GM18868 (cell line): Measurements from ENCODE around the gene CGB5.
"Not testable (repeated sequence)": the region's sequence is repeated elsewhere in the genome, so short reads cannot be mapped to it uniquely, and the experiment has no call there.

Experiments
- ATAC-seq: cut with Tn5 transposase; IDR thresholded peaks from one replicate; pipeline ENCODE4 v1.9.1; 2021; ENCODE audit warnings: mild to moderate bottlenecking, moderate library complexity; ENCODE audit not compliant: unreplicated experiment

Gene CGB5

GRCh38 chr19:49020931-49021895 is 22.4 kb upstream of the CGB5 start:
- ATAC-seq: no peak

GRCh38 chr19:49022116-49022515 is 21.5 kb upstream of the CGB5 start:
- no peak for ATAC-seq

GRCh38 chr19:49024233-49024632 is 19.4 kb upstream of the CGB5 start, which contains the start of gene CGB3:
TSS of gene CGB3 (minus strand) at chr19:49024333. CDS start at chr19:49023971, 362 bp downstream.
- not testable (repeated sequence) for ATAC-seq

DNA sequence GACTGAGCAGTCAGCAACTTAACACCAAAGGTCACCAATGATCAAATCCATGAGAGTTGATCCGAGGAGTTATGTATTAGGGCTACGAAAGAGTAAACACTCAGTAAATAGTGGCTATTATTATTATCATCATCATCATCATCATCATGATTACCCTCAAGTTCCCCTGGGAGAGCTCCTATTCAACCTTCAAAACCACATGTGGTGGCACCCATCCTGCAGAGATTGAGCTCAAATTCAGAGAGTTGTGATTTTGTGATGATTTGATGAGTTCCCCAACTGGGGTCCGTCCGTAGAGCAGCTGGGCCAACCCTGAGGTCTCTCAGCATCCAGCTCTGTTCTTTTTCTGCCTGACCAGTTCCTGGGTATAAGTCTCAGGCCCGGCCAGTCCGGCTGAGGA is 18.6 kb upstream of the CGB5 start:
- not testable (repeated sequence) for ATAC-seq

DNA sequence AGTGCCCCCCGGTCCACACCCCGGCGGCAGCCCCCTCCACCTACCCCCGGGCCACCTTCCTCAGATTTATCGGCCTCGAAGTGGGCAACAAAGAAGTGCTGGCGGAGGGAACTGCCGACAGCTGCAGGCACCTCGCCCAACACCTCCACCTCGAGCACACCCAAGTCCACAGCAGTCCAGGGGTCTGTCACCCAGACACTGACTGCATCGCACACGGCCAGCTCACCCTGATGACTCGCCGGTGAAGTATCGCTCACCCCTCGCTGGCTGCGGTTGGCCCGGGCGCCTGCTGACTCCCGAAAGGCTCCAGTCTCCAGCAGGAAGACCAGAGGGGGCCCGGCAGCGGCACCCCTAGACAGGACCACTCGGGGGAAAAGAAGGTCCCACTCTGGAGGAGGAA is 18.0 kb upstream of the CGB5 start:
- not testable (repeated sequence) for ATAC-seq

DNA sequence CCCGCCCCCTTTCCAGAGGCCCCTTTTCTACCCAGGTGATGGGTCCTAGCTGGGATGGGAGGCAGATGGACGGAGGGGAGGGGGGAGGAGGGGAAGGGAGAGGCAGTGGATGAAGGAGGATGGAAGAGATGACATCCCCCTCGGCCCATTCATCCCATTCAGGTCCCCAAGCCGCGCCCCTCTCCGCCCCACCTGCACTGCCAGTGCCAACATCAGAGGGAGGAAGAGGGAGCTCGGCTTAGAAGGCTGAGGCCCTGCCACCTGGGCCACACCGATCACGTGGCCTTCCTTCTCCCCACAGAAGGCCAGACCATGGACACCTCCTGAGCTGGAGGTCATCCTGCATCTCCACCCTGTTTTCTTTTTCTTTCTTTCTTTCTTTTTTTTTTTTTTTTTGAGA is 15.0 kb upstream of the CGB5 start:
- not testable (repeated sequence) for ATAC-seq

DNA sequence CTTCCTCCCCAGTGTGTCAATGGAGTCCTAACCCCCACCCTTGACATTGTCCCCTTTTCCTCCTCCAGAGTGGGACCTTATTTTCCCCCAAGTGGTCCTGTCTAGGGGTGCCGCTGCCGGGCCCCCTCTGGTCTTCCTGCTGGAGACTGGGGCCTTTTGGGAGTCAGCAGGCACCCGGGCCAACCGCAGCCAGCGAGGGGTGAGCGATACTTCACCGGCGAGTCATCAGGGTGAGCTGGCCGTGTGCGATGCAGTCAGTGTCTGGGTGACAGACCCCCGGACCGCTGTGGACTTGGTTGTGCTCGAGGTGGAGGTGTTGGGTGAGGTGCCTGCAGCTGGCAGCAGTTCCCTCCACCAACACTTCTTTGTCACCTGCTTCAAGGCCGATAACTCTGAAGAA is 13.9 kb upstream of the CGB5 start:
- ATAC-seq: not testable (repeated sequence)

DNA sequence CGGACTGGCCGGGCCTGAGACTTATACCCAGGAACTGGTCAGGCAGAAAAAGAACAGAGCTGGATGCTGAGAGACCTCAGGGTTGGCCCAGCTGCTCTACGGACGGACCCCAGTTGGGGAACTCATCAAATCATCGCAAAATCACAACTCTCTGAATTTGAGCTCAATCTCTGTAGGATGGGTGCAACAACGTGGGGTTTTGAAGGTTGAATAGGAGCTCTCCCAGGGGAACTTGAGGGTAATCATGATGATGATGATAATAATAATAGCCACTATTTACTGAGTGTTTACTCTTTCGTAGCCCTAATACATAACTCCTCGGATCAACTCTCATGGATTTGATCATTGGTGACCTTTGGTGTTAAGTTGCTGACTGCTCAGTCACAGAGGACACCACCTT is 13.3 kb upstream of the CGB5 start:
- not testable (repeated sequence) for ATAC-seq

DNA sequence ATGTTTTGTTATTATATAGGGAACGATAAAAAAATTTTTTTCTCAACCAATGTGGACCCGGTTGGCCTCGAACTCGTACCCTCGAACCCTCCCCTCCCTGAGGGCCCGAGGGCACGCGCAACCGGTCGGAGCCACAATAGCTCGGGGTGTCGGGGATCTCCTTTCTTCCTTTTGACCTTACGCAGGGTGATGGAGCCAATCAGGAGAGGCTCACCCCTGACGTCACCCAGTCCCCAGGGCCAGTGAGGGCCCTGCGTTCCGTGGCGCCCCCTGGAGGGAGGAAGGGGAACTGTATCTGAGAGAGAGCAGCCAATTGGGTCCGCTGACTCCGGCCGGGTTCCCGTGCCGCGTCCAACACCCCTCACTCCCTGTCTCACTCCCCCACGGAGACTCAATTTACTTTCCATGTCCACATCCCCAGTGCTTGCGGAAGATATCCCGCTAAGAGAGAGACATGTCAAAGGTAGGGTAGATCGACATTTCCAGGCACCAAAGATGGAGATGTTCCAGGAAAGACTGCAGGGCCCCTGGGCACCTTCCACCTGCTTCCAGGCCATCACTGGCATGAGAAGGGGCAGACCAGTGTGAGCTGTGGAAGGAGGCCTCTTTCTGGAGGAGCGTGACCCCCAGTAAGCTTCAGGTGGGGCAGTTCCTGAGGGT is 11.9 kb upstream of the CGB5 start, which contains the start of gene CGB2:
Gene CGB2, plus strand, starts transcription at position 249 of the 660 bp plus-strand sequence. Its CDS starts 206 bp downstream, at position 455.
- not testable (repeated sequence) for ATAC-seq

DNA sequence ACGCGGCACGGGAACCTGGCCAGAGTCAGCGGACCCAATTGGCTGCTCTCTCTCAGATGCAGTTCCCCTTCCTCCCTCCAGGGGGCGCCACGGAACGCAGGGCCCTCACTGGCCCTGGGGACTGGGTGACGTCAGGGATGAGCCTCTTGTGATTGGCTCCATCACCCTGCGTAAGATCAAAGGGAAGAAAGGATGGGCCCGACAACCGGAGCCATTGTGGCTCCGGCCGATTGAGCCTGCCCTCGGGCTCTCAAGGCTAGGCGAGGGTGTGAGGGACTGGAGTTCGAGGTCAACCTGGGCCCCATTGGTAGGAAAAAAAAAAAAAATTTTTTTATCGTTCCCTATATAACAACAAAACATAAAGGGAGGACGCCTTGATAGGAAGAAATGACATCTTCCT is 6.8 kb upstream of the CGB5 start, which contains the start of gene CGB1:
Gene CGB1, minus strand, starts transcription at position 81 of the 400 bp plus-strand sequence. CDS start 184 bp downstream, outside the sequence.
- ATAC-seq: not testable (repeated sequence)

GRCh38 chr19:49038111-49038510 is 5.5 kb upstream of the CGB5 start:
- not testable (repeated sequence) for ATAC-seq

GRCh38 chr19:49038557-49039276 is 4.9 kb upstream of the CGB5 start:
- ATAC-seq: not testable (repeated sequence)

GRCh38 chr19:49039736-49040135 is 3.9 kb upstream of the CGB5 start:
- ATAC-seq: not testable (repeated sequence)

GRCh38 chr19:49042177-49042576 is 1.5 kb upstream of the CGB5 start:
- ATAC-seq: no peak

DNA sequence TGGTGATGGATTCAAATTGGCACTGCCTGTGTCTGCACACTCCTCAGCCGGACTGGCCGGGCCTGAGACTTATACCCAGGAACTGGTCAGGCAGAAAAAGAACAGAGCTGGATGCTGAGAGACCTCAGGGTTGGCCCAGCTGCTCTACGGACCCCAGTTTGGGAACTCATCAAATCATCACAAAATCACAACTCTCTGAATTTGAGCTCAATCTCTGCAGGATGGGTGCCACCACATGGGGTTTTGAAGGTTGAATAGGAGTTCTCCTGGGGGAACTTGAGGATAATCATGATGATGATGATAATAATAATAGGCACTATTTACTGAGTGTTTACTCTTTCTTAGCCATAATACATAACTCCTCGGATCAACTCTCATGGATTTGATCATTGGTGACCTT is 982 bp upstream of the CGB5 start:
- ATAC-seq: not testable (repeated sequence)

- ATAC-seq: not testable (repeated sequence)
Measured at GRCh38 chr19:49049011-49049410, 5.4 kb downstream of the CGB5 start, which contains the start of gene CGB8. TSS of gene CGB8 (minus strand) at chr19:49049111. CDS start at chr19:49048739, 372 bp downstream.

DNA sequence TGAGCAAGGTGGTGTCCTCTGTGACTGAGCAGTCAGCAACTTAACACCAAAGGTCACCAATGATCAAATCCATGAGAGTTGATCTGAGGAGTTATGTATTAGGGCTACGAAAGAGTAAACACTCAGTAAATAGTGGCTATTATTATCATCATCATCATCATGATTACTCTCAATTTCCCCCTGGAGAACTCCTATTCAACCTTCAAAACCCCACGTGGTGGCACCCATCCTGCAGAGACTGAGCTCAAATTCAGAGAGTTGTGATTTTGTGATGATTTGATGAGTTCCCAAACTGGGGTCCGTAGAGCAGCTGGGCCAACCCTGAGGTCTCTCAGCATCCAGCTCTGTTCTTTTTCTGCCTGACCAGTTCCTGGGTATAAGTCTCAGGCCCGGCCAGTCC is 6.2 kb downstream of the CGB5 start:
- ATAC-seq: not testable (repeated sequence)

DNA sequence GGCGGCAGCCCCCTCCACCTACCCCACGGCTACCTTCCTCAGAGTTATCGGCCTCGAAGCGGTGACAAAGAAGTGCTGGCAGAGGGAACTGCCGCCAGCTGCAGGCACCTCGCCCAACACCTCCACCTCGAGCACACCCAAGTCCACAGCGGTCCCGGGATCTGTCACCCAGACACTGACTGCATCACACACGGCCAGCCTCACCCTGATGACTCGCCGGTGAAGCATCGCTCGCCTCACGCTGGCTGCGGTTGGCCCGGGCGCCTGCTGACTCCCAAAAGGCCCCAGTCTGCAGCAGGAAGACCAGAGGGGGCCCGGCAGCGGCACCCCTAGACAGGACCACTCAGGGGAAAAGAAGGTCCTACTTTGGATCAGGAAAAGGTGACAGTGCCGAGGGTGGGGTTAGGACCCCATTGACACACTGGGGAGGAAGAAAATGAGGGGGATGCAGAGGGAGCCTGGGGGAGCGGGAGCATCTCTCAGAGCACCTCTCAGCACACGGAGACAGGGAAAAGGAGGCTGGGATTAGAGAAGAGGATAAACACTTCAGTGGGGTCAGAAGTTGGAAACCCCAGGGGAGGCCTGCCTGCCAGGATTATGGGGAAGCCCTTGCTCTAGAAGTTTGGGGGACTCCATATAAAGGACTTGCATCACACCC is 6.9 kb downstream of the CGB5 start:
- ATAC-seq: not testable (repeated sequence)

GRCh38 chr19:49056101-49056901 is 12.7 kb downstream of the CGB5 start:
- ATAC-seq: no peak
